Stimulated activated CD4-positive, alpha-beta T cell treated with anti-CD3 and anti-CD28 coated beads, Interleukin-12 subunit alpha, Interleukin-12 subunit beta, amount 100 ng/mL, for 24 hours (primary cell): ENCODE results near the gene JAKMIP2.
"Not testable (repeated sequence)": the region's sequence is repeated elsewhere in the genome, so short reads cannot be mapped to it uniquely, and the experiment has no call there.

ENCODE experiments used
- DNase-seq, 2 experiments: peaks; one replicate each; pipeline ENCODE4 v3.0.0-alpha.2; 2020; ENCODE audit warnings: low read depth in 2 of 2

The JAKMIP2 gene

DNA sequence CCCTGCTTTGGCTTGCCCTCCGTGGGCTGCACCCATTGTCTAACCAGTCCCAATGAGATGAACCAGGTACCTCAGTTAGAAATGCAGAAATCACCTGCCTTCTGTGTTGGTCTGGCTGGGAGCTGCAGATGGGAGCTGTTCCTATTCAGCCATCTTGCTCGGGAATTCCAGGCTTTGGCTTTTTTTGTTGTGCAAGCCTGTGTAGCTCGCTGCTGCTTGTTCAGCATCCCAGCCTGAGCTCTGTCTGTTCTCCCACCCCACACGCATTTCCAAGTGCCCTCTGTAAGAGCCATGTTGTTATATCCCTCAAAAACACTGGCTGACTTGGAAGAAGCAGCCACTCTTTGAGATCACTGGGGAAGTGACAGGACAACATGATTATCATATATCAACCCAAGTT is 171.0 kb downstream of the JAKMIP2 start:
- DNase-seq, result no peak

DNA sequence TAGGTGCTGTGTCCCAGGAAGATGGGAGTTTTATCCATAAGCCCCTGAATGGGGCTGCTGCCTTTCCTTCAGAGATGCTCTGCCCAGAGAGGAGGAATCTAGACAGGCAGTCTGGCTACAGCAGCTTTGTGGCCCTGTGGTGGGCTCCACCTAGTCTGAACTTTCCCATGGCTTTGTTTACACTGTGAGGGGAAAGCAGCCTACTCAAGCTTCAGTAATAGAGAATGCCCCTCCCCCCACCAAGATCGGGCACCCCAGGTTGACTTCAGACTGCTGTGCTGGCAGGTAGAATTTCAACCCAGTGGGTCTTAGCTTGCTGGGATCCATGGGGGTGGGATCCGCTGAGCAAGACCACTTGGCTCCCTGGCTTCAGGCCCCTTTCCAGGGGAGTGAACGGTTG is 171.7 kb downstream of the JAKMIP2 start:
- DNase-seq, result no peak

DNA sequence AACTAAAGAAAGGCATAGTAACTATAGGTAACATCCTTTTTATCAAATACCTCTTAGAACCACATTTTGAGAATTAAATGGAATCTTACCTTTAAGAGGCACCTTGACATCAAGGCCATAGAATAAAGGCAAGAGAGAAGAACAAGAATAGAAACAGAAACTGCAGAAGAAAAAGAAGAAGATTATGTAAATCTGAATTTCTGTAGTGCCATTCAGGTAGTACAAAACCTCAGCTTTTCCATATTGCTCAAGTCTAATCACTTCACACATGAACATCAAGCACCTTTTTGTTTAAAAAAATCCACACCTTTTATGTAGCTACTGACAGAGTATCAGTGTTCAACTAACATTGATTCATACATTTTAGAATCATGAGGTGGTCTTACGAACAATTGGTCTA is 180.9 kb downstream of the JAKMIP2 start:
- DNase-seq, result no peak

DNA sequence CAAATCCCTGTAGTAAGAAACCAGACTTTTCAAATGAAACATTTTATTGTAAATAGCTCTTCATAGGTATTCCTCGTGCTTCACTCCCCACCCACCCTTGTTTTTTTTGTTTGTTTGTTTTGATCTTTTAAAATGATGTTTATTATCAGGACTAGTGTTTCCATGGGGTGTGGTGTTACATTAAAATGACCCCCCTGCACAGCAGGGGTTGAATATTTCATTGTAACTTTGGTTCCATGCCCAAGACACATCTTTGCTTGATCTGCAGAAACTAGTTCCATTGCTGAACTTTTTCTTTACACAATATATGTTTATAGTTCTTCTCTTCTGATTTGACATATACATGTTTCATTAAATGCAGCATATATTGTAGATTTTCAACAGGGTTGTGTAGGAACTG is 191.4 kb downstream of the JAKMIP2 start:
- no peak for DNase-seq

DNA sequence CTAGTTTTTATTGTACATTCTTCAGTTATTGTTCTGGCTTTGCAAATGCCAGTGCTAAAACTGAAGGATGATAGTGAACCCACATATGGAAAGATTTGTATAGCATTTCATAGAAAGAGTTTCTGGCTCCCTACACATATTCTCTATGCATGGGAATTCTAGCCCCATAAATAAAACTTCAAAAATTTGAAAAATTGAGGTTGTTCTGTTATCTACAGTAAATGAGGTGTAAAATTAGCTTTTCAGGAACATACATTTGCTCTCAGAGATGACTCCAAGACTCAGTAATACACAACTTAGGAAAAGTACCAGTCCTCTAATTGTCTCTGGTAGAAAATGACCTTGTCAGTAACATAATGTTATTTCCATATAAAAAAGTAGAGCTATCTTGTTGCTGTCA is 192.4 kb downstream of the JAKMIP2 start:
- DNase-seq, result no peak

DNA sequence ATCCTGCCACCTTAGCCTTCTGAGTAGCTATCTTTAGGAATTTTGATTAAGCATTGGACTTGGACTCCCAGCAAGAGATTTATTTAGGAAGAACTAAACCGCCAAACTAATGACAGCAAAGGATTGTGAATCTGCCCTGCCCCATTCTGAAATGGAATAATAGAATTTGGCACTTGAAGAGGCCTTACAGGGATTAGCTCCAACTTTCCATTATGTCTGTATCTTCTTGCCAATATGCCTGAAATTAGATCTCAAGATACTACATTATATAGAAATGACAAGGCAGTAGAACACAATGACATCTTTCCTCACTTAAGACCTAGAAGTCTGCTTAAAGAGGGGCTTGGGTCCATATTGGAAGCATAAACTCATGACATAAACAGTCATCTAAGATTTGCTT is 195.7 kb downstream of the JAKMIP2 start:
- no peak for DNase-seq

DNA sequence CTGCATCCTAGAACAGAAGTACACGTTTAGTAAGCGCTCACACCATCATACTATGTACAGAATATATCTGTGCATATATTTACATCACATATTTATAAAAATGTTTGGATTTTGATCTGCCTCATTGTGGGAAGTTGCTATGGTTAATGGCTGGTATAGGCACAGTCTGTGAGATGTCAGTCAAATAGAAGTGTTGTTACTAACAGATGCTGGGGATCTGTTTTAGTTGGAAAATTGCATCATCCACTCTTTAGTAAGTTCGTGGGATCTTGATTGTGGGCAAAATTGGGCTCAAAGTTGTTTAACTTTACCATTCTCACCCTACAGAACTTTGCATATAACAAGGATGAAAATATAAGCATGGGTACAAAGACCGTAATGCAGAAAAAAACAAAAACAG is 196.3 kb downstream of the JAKMIP2 start:
- DNase-seq, result no peak

DNA sequence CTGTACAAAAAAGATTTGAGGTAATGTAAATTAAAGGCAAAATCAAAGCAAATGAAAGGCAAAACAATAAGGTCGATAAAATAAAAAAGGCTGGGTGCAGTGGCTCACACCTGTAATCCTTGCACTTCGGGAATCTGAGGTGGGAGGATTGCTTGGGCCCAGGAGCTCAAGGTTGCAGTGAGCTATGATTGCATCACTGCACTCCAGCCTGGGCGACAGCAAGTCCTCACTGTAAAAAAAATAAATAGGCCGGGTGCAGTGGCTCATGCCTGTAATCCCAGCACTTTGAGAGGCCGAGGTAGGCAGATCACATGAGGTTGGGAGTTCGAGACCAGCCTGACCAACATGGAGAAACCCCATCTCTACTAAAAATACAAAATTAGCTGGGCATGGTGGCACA is 200.3 kb downstream of the JAKMIP2 start:
- not testable (repeated sequence) for DNase-seq

DNA sequence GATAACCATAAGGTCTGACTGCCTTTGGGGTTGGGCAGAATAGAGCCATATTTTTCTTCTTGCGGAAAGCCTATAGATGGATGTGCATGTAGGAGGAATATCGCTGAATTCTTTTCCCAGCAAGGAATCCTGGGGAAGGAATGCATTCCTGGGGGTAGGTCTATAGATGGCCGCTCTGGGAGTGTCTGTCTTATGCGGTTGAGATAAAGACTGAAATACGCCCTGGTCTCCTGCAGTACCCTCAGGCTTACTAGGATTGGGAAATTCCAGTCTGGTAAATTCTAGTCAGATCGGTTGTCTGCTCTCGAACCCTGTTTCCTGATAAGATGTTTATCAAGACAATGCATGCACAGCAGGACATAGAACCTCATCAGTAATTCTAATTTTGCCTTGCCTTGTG is 202.1 kb downstream of the JAKMIP2 start:
- DNase-seq, result not testable (repeated sequence)

DNA sequence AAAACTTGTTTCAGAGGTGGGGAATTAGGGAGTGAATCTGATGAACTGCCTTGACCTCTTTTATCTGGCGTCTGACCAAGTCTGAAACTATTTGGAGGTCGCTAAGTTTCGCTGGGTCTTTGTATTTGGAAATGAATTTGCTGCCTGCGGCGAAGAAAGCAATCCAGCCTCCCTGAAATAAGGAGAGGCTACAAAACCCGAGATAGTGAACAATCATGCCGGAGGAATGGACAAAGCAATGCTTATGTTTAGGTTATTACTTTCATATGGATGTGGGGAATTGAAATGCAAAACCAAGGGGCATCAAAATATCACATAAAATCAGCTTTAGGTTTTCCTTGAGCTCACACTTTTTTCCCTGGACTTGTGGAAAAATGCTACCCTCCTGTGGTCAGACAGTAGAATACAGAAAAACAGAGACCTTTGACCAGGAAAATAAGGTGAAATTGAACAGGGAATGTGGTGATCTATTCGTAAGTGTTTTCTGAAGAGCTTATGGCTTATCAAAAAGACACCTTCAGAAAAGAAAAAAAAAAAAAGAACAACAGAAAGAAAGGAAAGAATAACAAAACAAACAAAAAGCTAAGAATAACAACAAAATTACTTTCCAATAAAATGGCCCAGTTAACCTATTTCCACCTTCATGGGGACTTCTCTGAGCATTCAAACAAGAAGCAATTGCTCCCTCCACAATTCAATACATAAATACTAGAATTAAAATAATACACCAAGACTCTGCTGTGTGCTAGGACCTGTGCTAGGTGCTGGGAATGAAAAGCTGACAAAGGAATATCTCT is 204.1 kb downstream of the JAKMIP2 start:
- DNase-seq, result no peak

DNA sequence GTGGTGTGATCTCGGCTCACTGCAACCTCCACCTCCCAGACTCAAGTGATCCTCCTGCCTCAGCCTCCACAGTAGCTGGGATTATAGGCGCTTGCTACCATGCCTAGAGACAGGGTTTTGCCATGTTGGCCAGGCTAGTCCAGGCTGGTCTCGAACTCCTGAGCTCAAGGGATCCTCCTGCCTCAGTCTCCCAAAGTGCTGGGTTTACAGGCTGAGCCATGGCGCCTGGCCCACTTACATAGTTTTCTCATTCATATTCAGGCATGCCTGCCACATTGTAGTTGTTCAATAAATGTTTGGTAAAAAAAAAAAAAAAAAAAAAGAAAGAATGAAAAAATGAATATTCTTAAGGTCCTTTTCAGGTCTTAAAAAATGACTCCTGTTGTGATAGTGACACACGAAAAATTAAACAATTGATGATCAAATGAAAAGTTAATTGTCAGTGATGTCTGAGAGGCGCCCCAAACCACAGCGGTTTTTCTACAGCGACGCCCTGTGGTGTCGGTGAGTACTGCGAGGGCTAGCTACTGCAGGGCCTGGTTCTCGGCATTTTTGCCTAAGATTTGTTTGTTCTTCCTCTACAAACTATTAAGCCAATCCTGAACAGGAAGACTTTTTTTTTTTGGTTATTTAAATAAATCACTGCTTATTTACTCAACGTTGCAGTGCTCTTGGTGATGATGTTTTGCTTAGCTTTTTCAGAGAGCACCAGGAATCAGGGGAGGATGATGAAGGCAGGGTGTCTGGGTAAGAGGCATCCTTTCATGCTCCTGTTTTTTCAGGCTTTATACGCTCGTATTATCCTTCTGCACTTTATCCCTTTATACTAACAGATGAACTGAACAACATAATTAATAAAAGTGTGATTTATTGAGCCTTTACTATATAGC is 205.6 kb downstream of the JAKMIP2 start:
- peak in 1 of 2 experiments; percentile 20 for DNase-seq

DNA sequence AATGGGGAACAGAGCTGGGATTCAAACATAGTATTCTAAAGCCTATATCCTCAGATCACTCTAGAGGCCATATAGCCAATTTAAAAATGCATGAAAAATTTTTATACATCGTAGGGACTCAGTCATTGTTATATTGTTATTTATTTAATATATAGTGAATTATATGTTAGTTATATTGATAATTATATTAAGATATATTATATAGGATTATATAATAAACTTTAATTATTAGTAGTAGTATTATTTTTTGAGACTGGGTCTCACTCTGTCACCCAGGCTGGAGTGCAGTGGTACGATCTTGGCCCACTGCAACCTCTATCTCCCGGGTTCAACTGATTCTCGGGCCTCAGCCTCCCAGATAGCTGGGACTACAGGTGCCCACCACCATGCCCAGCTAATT is 206.9 kb downstream of the JAKMIP2 start:
- no peak for DNase-seq

DNA sequence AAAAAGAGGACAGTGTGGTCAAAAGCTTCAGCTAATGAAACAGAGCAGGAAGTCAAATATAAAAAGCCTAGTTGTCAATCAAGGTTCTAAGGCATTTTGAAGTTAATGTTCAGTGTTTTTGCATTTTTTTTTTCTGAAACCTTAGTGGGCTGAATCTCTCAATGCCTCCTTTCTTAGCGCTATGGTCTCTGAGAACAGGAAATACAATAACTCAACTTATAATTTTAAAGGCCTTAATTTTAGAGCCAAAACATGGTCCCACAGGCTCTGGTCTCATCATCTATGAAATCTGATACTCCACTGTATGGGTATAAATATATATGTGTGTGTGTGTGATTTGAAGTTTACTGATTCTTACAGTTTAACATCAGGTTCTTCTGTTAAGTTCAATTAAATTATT is 209.3 kb downstream of the JAKMIP2 start:
- DNase-seq, result no peak

DNA sequence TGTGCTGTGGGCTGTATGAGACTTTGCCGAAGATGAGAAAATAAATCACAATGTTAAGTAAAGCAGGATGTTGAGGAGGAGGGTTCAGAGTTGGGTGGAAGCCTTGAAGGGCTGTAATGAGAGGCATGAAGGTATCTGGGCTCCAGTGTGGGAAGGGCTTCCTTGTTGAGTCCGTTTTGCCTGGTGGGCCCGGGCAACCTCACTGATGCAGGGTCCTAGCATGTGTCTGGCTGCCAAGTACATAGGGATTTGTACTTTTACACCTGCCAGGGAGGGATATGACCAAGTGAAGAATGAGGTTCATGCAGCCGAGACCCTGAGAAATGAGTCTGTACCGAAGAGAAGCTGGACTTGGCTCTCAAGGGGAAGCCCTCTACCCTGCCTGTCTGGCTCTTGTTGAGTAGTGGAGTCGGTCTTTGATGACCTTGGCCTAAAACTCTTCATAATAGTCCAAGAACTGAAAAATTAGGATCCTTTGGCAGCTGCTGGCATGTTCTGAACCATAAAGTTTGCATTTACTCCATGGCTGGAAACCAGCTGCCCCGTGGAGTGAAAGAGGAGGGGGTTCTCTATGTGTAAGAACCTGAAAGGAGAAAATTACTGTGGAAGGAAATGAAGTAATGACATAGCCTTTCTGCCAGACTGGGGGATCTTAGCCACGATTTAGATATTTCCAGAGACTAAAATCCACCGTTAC is 213.7 kb downstream of the JAKMIP2 start:
- no peak for DNase-seq

DNA sequence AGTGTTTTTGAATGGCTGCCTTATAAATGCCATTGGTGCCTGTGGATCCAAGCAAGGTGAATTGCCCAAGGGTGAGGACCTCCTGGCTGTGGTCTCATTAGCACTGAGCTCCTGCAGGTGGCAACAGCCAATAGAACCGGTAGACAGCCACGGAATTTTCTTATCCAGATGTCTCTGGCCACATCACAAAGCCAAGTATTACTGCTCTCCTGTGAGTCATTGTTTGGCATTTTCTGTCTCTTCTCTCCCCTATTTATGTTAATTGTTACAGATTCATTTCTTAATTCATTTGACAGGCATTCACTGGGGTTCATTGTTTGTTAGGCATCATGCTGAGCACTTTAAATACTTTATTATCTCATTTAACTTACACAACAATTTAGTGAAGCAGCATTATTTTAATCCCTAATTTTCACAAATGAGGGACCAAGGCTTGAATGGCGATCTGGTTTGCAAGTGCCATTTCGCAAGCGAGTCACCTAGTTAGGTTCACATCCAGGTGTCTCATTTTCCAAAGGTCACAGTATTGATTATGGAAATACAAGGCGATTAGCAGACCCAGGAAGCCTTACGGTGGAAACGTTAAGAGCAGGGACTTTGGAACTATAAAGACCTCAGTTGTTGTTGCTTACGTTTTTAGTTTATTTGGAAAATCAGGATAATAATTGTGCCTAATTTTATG is 214.5 kb downstream of the JAKMIP2 start:
- DNase-seq, result no peak

DNA sequence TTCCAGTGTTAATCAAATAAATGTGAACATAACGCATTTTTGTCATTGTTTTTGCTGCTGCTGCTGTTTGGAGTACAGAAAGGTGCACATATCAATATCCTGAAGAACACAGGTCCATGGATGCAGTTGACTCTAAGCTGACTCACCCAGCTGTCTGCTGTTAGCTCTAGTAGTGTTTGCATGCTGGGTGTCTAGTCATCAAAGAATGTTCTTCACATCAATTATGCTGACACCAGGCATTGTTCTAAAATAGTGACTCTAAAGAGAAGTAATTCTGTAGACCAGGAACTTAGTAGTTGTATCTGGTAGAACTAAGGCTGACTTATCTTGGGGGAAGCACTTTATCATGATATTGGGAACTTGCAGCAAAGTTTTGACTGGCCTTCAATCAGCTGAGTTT is 217.0 kb downstream of the JAKMIP2 start:
- DNase-seq, result no peak

DNA sequence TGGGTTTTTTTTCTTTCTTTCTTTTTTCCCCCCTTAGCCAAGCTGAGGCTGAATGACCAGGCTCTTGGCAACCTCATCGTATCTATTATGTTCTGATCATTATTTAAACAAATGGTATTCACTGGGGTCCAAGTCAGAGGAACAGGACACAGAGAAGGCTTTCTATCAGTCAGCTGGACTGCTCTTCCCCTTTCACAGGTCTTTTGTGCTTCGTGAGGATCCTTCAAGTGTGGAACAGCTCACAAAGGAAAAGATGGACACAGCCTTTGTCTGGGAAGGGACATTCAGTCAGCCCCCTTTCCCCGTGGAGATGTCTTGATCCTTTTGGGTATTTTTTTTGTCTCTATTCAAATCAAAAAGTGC is 218.4 kb downstream of the JAKMIP2 start:
- DNase-seq, result no peak

DNA sequence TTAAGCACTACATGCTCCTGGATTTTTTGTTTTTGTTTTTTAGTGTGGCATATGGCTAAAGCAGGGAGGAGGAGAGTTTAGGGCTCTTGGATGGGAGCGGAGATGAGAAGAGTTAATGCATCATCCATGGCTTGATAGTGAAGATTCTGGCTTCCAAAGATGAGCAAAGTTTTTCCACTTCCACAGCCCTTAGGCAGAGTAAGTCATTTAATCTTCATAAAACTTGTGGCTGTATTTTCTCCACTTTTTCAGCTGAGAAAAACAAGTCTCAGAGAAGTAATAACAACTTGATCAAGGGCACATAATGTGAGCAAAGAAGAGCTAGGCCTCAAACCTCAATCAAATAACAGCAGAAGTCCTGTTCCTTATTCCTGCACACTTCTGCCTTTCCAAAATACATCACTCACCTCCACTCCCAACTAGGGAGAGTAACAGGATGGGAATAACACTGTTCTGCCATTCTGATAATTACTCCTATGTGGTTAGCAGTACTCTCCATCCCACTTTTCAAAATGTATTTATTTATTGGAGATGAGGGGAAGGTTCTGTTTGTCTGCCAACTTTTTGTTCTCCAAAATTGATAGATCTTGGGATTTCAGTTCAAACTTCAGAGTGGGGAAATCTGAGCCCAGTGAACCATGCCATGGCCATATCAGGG is 218.9 kb downstream of the JAKMIP2 start:
- no peak for DNase-seq

DNA sequence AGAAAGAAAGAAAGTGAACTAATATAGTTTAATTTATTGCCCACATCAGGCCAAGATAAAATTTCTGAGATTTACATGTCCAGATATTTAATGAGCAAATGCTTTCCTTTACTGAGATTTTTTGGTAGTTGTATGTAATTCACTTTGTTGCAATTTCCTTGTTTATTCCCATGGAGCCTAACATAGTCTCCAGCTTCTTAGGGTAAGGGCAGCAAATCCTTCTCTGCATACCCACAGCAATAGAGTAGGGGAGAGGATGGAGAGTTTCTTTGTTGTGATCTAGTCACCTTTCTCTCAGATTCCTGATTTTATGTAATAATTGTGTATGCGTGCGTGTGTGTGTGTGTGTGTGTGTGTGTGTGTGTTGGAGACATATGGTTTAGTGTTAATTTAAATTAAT is 221.1 kb downstream of the JAKMIP2 start:
- DNase-seq, result no peak

DNA sequence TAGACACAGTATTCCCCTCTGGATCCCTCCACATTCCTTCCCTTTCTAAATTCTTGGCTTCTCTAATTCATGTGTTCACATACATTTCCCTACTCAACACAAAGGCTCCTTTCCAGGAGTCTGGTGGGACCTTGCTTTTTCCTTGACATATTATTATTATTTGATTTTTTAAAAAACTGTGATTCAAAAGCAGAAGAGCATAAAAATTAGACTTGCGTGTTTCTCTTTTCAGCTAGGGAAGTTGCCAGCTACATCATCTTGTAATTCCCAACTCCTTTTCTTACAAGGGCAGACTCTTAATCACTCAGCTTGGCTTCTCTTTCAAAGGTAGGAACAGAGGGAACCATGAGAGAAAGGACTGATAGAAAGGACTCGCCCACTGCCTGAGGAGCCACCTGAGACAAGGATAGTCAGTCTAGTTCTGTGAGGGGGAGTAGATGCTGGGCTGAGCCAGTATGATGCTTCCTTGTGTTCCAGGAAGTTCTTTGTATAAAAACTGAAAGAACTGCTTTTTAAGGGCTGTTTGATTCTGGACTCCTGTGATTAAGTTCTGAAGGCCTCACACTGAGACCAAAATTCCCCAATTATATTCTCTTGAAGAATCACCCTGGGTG is 221.7 kb downstream of the JAKMIP2 start:
- no peak for DNase-seq

DNA sequence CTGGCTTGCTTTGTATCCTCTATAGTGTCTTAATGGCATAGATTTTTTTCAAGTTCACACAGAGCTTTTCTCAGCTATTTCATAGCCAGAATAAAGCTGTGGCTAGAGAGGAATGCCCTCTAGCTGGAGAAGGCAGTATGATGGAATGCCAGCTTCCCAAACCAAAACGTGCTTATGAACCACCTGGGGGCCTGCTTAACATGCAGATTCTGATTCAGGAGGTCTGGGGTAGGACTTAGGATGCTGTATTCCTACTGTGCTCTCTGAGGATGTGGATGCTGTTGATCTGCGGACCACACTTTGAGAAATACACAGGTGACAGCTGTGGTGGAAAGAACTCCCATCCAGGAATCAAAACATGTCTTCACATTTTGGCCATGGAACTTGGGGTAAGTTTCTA is 222.8 kb downstream of the JAKMIP2 start:
- DNase-seq, result no peak
